ENCODE measurements around the gene GATA6. TPM values are rescaled to one million over a fixed set of nuclear protein-coding genes. Genes with fewer than 3 reads are reported as not detected.

GATA6 gene
- total and polyA plus RNA-seq, 2 of the 13 experiments (the other 11 are each of a cell fraction or from before 2014, with no cell fraction given), result 0.84 to 3.2 TPM

GRCh38 chr18:22194151-22194598, 24.8 kb downstream of the GATA6 start (continued):
- TF ChIP-seq ZNF674 (CRISPR knock-in tag; IDR thresholded peaks at IDR 0.05; ENCODE audit: low read depth), result no peak
- TF ChIP-seq HMG20B (CRISPR knock-in tag; conservative IDR thresholded peaks at IDR 0.05), result no peak
- TF ChIP-seq HNRNPUL1 (IDR thresholded peaks at IDR 0.05; ENCODE audit: low read depth, low read length), result no peak
- TF ChIP-seq, protein P1, sequence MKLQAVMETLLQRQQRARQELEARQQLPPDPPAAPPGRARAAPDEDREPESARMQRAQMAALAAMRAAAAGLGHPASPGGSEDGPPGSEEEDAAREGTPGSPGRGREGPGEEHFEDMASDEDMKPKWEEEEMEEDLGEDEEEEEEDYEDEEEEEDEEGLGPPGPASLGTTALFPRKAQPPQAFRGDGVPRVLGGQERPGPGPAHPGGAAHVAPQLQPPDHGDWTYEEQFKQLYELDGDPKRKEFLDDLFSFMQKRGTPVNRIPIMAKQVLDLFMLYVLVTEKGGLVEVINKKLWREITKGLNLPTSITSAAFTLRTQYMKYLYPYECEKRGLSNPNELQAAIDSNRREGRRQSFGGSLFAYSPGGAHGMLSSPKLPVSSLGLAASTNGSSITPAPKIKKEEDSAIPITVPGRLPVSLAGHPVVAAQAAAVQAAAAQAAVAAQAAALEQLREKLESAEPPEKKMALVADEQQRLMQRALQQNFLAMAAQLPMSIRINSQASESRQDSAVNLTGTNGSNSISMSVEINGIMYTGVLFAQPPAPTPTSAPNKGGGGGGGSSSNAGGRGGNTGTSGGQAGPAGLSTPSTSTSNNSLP (IDR thresholded peaks at IDR 0.05; ENCODE audit: low read depth, low read length), result no peak
- TF ChIP-seq HOXA9 (CRISPR knock-in tag; IDR thresholded peaks at IDR 0.05; ENCODE audit: borderline replicate concordance), result no peak
- peak; percentile 83 for TF ChIP-seq ZMYM3 (CRISPR knock-in tag; IDR thresholded peaks at IDR 0.05)
- no peak for TF ChIP-seq NFYC (CRISPR knock-in tag; IDR thresholded peaks at IDR 0.05)
- no peak for TF ChIP-seq MIXL1 (CRISPR knock-in tag; IDR thresholded peaks at IDR 0.05)
- TF ChIP-seq, protein P2, sequence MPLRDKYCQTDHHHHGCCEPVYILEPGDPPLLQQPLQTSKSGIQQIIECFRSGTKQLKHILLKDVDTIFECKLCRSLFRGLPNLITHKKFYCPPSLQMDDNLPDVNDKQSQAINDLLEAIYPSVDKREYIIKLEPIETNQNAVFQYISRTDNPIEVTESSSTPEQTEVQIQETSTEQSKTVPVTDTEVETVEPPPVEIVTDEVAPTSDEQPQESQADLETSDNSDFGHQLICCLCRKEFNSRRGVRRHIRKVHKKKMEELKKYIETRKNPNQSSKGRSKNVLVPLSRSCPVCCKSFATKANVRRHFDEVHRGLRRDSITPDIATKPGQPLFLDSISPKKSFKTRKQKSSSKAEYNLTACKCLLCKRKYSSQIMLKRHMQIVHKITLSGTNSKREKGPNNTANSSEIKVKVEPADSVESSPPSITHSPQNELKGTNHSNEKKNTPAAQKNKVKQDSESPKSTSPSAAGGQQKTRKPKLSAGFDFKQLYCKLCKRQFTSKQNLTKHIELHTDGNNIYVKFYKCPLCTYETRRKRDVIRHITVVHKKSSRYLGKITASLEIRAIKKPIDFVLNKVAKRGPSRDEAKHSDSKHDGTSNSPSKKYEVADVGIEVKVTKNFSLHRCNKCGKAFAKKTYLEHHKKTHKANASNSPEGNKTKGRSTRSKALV (CRISPR knock-in tag; IDR thresholded peaks at IDR 0.05), result no peak
- TF ChIP-seq, protein P3, sequence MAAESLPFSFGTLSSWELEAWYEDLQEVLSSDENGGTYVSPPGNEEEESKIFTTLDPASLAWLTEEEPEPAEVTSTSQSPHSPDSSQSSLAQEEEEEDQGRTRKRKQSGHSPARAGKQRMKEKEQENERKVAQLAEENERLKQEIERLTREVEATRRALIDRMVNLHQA (CRISPR knock-in tag; IDR thresholded peaks at IDR 0.05), result no peak
- no peak for TF ChIP-seq FOXP1 (IDR thresholded peaks at IDR 0.05)
- TF ChIP-seq FOXP1 (CRISPR knock-in tag; IDR thresholded peaks at IDR 0.05), result 0 out of 2 replicates have a peak, but pooled peaks have one; percentile 33
- TF ChIP-seq NFE2 (CRISPR knock-in tag; IDR thresholded peaks at IDR 0.05), result no peak
- TF ChIP-seq PLRG1 (conservative IDR thresholded peaks at IDR 0.05), result no peak
- TF ChIP-seq ZNF205 (CRISPR knock-in tag; IDR thresholded peaks at IDR 0.05), result 0 out of 2 replicates have a peak, but pooled peaks have one; percentile 27
- TF ChIP-seq ZNF660 (CRISPR knock-in tag; IDR thresholded peaks at IDR 0.05; ENCODE audit: borderline replicate concordance, low read depth), result no peak
- TF ChIP-seq ZNF432 (CRISPR knock-in tag; IDR thresholded peaks at IDR 0.05; ENCODE audit: borderline replicate concordance), result no peak
- TF ChIP-seq STAT5B (CRISPR knock-in tag; IDR thresholded peaks at IDR 0.05), result no peak
- no peak for TF ChIP-seq POLR2AphosphoS2 (IDR thresholded peaks at IDR 0.05; ENCODE audit: low read depth, low read length)
- no peak for TF ChIP-seq ZBTB44 (CRISPR knock-in tag; IDR thresholded peaks at IDR 0.05)
- TF ChIP-seq GATAD2A (CRISPR knock-in tag; IDR thresholded peaks at IDR 0.05), result peak; percentile 69
- TF ChIP-seq RXRB (CRISPR knock-in tag; IDR thresholded peaks at IDR 0.05; ENCODE audit: borderline replicate concordance), result peak; percentile 75; the same call in 1 of the 2 replicates
- no peak for TF ChIP-seq MAF1 (CRISPR knock-in tag; IDR thresholded peaks at IDR 0.05; ENCODE audit: borderline replicate concordance)
- no peak for TF ChIP-seq NCOA1 (CRISPR knock-in tag; IDR thresholded peaks at IDR 0.05)
- TF ChIP-seq ZNF614 (CRISPR knock-in tag; IDR thresholded peaks at IDR 0.05; ENCODE audit: borderline replicate concordance), result 0 out of 2 replicates have a peak, but pooled peaks have one; percentile 60
- no peak for TF ChIP-seq ZFP36 (IDR thresholded peaks at IDR 0.05; ENCODE audit: borderline replicate concordance, low read depth, low read length, partially characterized antibody)
- TF ChIP-seq MYPOP (CRISPR knock-in tag; IDR thresholded peaks at IDR 0.05), result no peak
